HCT116 (cell line): ENCODE results near the gene RMRP. TPM values are rescaled to one million over a fixed set of nuclear protein-coding genes. Genes with fewer than 3 reads are reported as not detected.

Experiments used
- ATAC-seq: fragments of 200-7000 bp; cut with Tn5 transposase; 2 replicates; pipeline ENCODE4 v1.9.1; 2020; ENCODE audit warnings: mild to moderate bottlenecking, moderate library complexity
- BruUV-seq: library from RNA; stranded (reverse); fragments of 400-500 nt; replicated peaks from 2 replicates; lab custom pipeline; 2021; lab: Mats Ljungman, UMichigan
- CTCF ChIA-PET: fragments of 300-600 bp; sonication (Branson Sonifier 250); formaldehyde crosslinking; loops from one replicate; lab custom pipeline; 2021; ENCODE audit warnings: antibody characterized with exemption; lab: Charles Lee
- POLR2A ChIA-PET: fragments of 300-600, 350-600 bp; sonication (Branson Sonifier 250); formaldehyde crosslinking; loops from one replicate; lab custom pipeline; 2021; ENCODE audit warnings: antibody characterized with exemption; lab: Charles Lee
- RAD21 ChIA-PET, 2 experiments: fragments of 300-600 bp; sonication (Branson Sonifier 250); formaldehyde crosslinking; loops; one replicate each; lab custom pipeline; 2023; ENCODE audit warnings: low total read pairs in 2 of 2; ENCODE audit not compliant: uncharacterized antibody in 2 of 2, unreplicated experiment in 2 of 2, low non-redundant PET in 1 of 2; lab: Charles Lee
- DNase-seq: peaks from one replicate; pipeline ENCODE4 v3.0.0-alpha.2; 2010; ENCODE audit warnings: low read depth, low spot score
- H2AFZ ChIP-seq: fragments of 200-600 bp; shearing (Covaris generic), sonication (generic); 2 replicates; pipeline ENCODE4 v1.6.1; 2017; ENCODE audit warnings: low read depth, mixed run types, mixed read lengths, antibody characterized with exemption, low read length; ENCODE audit not compliant: poor library complexity, severe bottlenecking
- H3K27ac ChIP-seq: 2 replicates; pipeline ENCODE4 v1.5.1; 2012; ENCODE audit warnings: low read depth, low read length
- H3K27me3 ChIP-seq: fragments of 200-600 bp; sonication (generic); 2 replicates; pipeline ENCODE4 v1.6.1; 2016; ENCODE audit warnings: mixed run types, low read length, mixed read lengths; ENCODE audit not compliant: insufficient read depth
- H3K36me3 ChIP-seq, 2 experiments: fragments of 200-500 bp in 1 of 2; fragments of 200-600 bp in 1 of 2; sonication (Bioruptor generic) in 1 of 2; sonication (generic) in 1 of 2; 2 replicates each; pipeline versions ENCODE4 v1.5.1 to v1.6.1; 2014 to 2016; ENCODE audit warnings: low read length in 2 of 2, inconsistent platforms in 1 of 2, mixed read lengths in 1 of 2, mixed run types in 1 of 2; ENCODE audit not compliant: insufficient read depth in 2 of 2, control insufficient read depth in 1 of 2
- H3K4me1 ChIP-seq, 2 experiments: fragments of 200-600 bp in 1 of 2; sonication (generic) in 1 of 2; 2 replicates each; pipeline versions ENCODE4 v1.5.1 to v1.6.1; 2012 to 2017; ENCODE audit warnings: low read length in 2 of 2, inconsistent platforms in 1 of 2, mild to moderate bottlenecking in 1 of 2, mixed read lengths in 1 of 2, mixed run types in 1 of 2, moderate library complexity in 1 of 2; ENCODE audit not compliant: insufficient read depth in 2 of 2, control insufficient read depth in 1 of 2
- H3K4me2 ChIP-seq: fragments of 200-600 bp; sonication (generic); 2 replicates; pipeline ENCODE4 v1.6.1; 2017; ENCODE audit warnings: mixed run types, low read length, mixed read lengths
- H3K4me3 ChIP-seq, 2 experiments: fragments of 200-600 bp in 1 of 2; sonication (generic) in 1 of 2; replicated peaks in 1 of 2; 2 replicates each; pipeline ENCODE4 v1.5.1; 2011 to 2016; ENCODE audit warnings: low read length in 2 of 2, control low read depth in 1 of 2, low read depth in 1 of 2, mild to moderate bottlenecking in 1 of 2, mixed read lengths in 1 of 2, mixed run types in 1 of 2
- H3K79me2 ChIP-seq: fragments of 200-600 bp; sonication (generic); 2 replicates; pipeline ENCODE4 v1.6.1; 2017; ENCODE audit warnings: mild to moderate bottlenecking, mixed run types, low read length, moderate library complexity, mixed read lengths; ENCODE audit not compliant: insufficient read depth
- H3K9ac ChIP-seq: fragments of 200-600 bp; sonication (generic); 2 replicates; pipeline ENCODE4 v1.6.1; 2016; ENCODE audit warnings: low read length, mixed read lengths
- H3K9me2 ChIP-seq: fragments of 200-600 bp; sonication (generic), shearing (Covaris generic); 2 replicates; pipeline ENCODE4 v1.6.1; 2017; ENCODE audit warnings: mixed run types, mild to moderate bottlenecking, moderate library complexity; ENCODE audit not compliant: insufficient read depth
- H3K9me3 ChIP-seq, 2 experiments: fragments of 200-500 bp in 1 of 2; fragments of 200-600 bp in 1 of 2; sonication (Bioruptor generic) in 1 of 2; sonication (generic) in 1 of 2; 2 replicates each; pipeline ENCODE4 v1.6.1; 2014 to 2017; ENCODE audit warnings: low read length in 2 of 2, mixed read lengths in 2 of 2, inconsistent platforms in 1 of 2, low read depth in 1 of 2, mild to moderate bottlenecking in 1 of 2, mixed run types in 1 of 2, moderate library complexity in 1 of 2; ENCODE audit not compliant: control insufficient read depth in 1 of 2, insufficient read depth in 1 of 2
- H4K20me1 ChIP-seq: fragments of 200-600 bp; sonication (generic), shearing (Covaris generic); 2 replicates; pipeline ENCODE4 v1.6.1; 2017; ENCODE audit warnings: mixed run types, mild to moderate bottlenecking, moderate library complexity; ENCODE audit not compliant: insufficient read depth
- ATF3 ChIP-seq: IDR thresholded peaks from 2 replicates; pipeline ENCODE4 v1.6.1; 2012
- CBX3 ChIP-seq: IDR thresholded peaks from 2 replicates; pipeline ENCODE4 v1.6.1; 2012; ENCODE audit warnings: low read depth
- EGR1 ChIP-seq: IDR thresholded peaks from 2 replicates; pipeline ENCODE4 v1.6.1; 2012; ENCODE audit warnings: low read depth
- ELF1 ChIP-seq: IDR thresholded peaks from 2 replicates; pipeline ENCODE4 v1.6.1; 2012; ENCODE audit warnings: low read depth, borderline replicate concordance
- EZH2 ChIP-seq: fragments of 200-600 bp; sonication (generic); IDR thresholded peaks from 2 replicates; pipeline ENCODE4 v1.6.1; 2017; ENCODE audit warnings: antibody characterized with exemption, mixed run types
- FOSL1 ChIP-seq: IDR thresholded peaks from 2 replicates; pipeline ENCODE4 v1.6.1; 2012; ENCODE audit warnings: low read depth
- JUND ChIP-seq: IDR thresholded peaks from 2 replicates; pipeline ENCODE4 v1.6.1; 2012
- POLR2A ChIP-seq: IDR thresholded peaks from 2 replicates; pipeline ENCODE4 v1.7.0; 2011; ENCODE audit warnings: borderline replicate concordance; ENCODE audit not compliant: insufficient read depth, insufficient read length; ENCODE audit errors: extremely low read depth
- RAD21 ChIP-seq: IDR thresholded peaks from 2 replicates; pipeline ENCODE4 v1.6.1; 2012; ENCODE audit warnings: low read depth, mild to moderate bottlenecking
- REST ChIP-seq: IDR thresholded peaks from 2 replicates; pipeline ENCODE4 v1.6.1; 2012; ENCODE audit warnings: low read depth
- SIN3A ChIP-seq: IDR thresholded peaks from 2 replicates; pipeline ENCODE4 v1.6.1; 2012; ENCODE audit warnings: low read depth
- SP1 ChIP-seq: IDR thresholded peaks from 2 replicates; pipeline ENCODE4 v1.6.1; 2012; ENCODE audit warnings: low read depth
- SRF ChIP-seq: IDR thresholded peaks from 2 replicates; pipeline ENCODE4 v1.6.1; 2012; ENCODE audit warnings: low read depth
- TCF7L2 ChIP-seq: IDR thresholded peaks from 2 replicates; pipeline ENCODE4 v1.7.0; 2011; ENCODE audit warnings: borderline replicate concordance, inconsistent platforms; ENCODE audit not compliant: insufficient read depth, insufficient read length; ENCODE audit errors: extremely low read depth
- YY1 ChIP-seq: IDR thresholded peaks from 2 replicates; pipeline ENCODE4 v1.6.1; 2011; ENCODE audit warnings: low read length, low read depth, moderate library complexity, mild to moderate bottlenecking; ENCODE audit not compliant: insufficient replicate concordance; ENCODE audit errors: extremely low read depth
- ZFX ChIP-seq: fragments of 450-650 bp; IDR thresholded peaks from 2 replicates; pipeline ENCODE4 v1.6.1; 2017
- ZNF274 ChIP-seq: fragments of 200-500 bp; sonication (Bioruptor generic); IDR thresholded peaks from 2 replicates; pipeline ENCODE4 v1.6.1; 2014; ENCODE audit warnings: mild to moderate bottlenecking, low read depth, low read length, inconsistent platforms
- intact Hi-C: fragments of 100-400 bp; cut with micrococcal nuclease; formaldehyde crosslinking; loops from 2 replicates; pipeline ENCODE4 v1.10.0; 2022
- total RNA-seq: library from RNA; stranded (reverse); gene quantifications from one replicate; pipeline ENCODE4 v1.2.1, GENCODE V29; 2021; ENCODE audit not compliant: unreplicated experiment

Gene RMRP
- total RNA-seq, 1 experiment from 2014 or later = 30,969 TPM

GRCh38 chr9:35679766-35680330 is 22.0 kb upstream of the RMRP start:
- ChIA-PET POLR2A (interaction anchor here (2.3 kb wide), 1 partner anchor 10 kb away, joined by 15 read pairs; the partner anchor contains the start of gene TPM2), RAD21 (interaction anchor here in 1 of 2 experiments (0.6 kb wide), 1 partner anchor 50 kb away, joined by 3 read pairs; no protein-coding TSS in a partner anchor), CTCF (interaction anchor here (1.4 kb wide), 1 partner anchor 17 kb away, joined by 4 read pairs; no protein-coding TSS in a partner anchor)
- no TSS peak for BruUV-seq
- TF ChIP-seq ZFX (no peak), ZNF274 (no peak), CBX3 (no peak), JUND (no peak), EGR1 (no peak), YY1 (no peak), RAD21 (no peak), ATF3 (no peak), SIN3A (no peak)
- DNase-seq (no peak), ATAC-seq (no peak)
- intact Hi-C loops = no loop called here
- Histone ChIP-seq H3K9ac (no peak overlapping the region), H3K9me3 (no peaks in the 10 kb centered on the region), H4K20me1 (no peaks in the 10 kb centered on the region), H3K4me2 (no peak overlapping the region), H3K9me2 (no peaks in the 10 kb centered on the region), H3K4me1 (no peaks in the 10 kb centered on the region), H3K36me3 (peaks cover 22 to 30% of the 10 kb centered on the region in 2 experiments; a peak in 3 of 4 replicates), H3K27me3 (no peaks in the 10 kb centered on the region), H2AFZ (no peak overlapping the region), H3K79me2 (no peaks in the 10 kb centered on the region; the same call in 1 of the 2 replicates), H3K4me3 (no peak overlapping the region), H3K27ac (no peak overlapping the region)

- H3K4me1 ChIP-seq = no peaks in the 10 kb centered on the region
- peaks cover 16 to 22% of the 10 kb centered on the region in 2 experiments; a peak in 3 of 4 replicates for H3K36me3 ChIP-seq
- intact Hi-C loops = no loop called here
- no peak overlapping the region for H3K9ac ChIP-seq
- H3K4me3 ChIP-seq = no peak overlapping the region
- POLR2A ChIA-PET = interaction anchor here (2.3 kb wide), 1 partner anchor 10 kb away, joined by 15 read pairs; the partner anchor contains the start of gene TPM2
- no peak overlapping the region for H3K27ac ChIP-seq
- no peak overlapping the region for H2AFZ ChIP-seq
- H3K9me3 ChIP-seq = no peaks in the 10 kb centered on the region
- no peaks in the 10 kb centered on the region for H4K20me1 ChIP-seq
- RAD21 ChIA-PET = interaction anchor here in 1 of 2 experiments (0.6 kb wide), 1 partner anchor 51 kb away, joined by 3 read pairs; no protein-coding TSS in a partner anchor
- CTCF ChIA-PET = interaction anchor here (1.4 kb wide), 1 partner anchor 17 kb away, joined by 4 read pairs; no protein-coding TSS in a partner anchor
- no peak overlapping the region for H3K4me2 ChIP-seq
- TF ChIP-seq TCF7L2 (no peak), FOSL1 (no peak), ELF1 (no peak), SIN3A (no peak), ZNF274 (no peak), JUND (no peak), POLR2A (no peak), ZFX (no peak), SP1 (no peak), SRF (no peak), EZH2 (no peak), REST (no peak)
- H3K79me2 ChIP-seq = no peaks in the 10 kb centered on the region
- ATAC-seq = no peak
- BruUV-seq = no TSS peak
- H3K27me3 ChIP-seq = no peaks in the 10 kb centered on the region
- DNase-seq = no peak
- H3K9me2 ChIP-seq = no peaks in the 10 kb centered on the region
Observed at GRCh38 chr9:35679091-35679490, 21.3 kb upstream of the RMRP start.
